Endothelial cell (in vitro differentiated cells): Measurements from ENCODE around the gene TPTE. TPM values are rescaled to one million over a fixed set of nuclear protein-coding genes. Genes with fewer than 3 reads are reported as not detected.
"Not testable (repeated sequence)": the region's sequence is repeated elsewhere in the genome, so short reads cannot be mapped to it uniquely, and the experiment has no call there.

ENCODE experiments used
- DNase-seq: peaks from one replicate; pipeline ENCODE4 v3.0.0; 2021; ENCODE audit warnings: low spot score
- H3K27ac Mint-ChIP-seq: one replicate; pipeline ENCODE4 v1.8.0; 2021; ENCODE audit warnings: mixed read lengths, inconsistent platforms; ENCODE audit not compliant: unreplicated experiment
- H3K27me3 Mint-ChIP-seq: one replicate; pipeline ENCODE4 v1.8.0; 2021; ENCODE audit warnings: mild to moderate bottlenecking, moderate library complexity, mixed read lengths, inconsistent platforms; ENCODE audit not compliant: unreplicated experiment
- H3K36me3 Mint-ChIP-seq: one replicate; pipeline ENCODE4 v1.8.0; 2021; ENCODE audit warnings: mild to moderate bottlenecking, low read depth, mixed read lengths, inconsistent platforms; ENCODE audit not compliant: unreplicated experiment
- H3K4me1 Mint-ChIP-seq: one replicate; pipeline ENCODE4 v1.8.0; 2021; ENCODE audit warnings: mild to moderate bottlenecking, mixed read lengths, inconsistent platforms; ENCODE audit not compliant: unreplicated experiment
- H3K4me3 Mint-ChIP-seq: one replicate; pipeline ENCODE4 v1.8.0; 2021; ENCODE audit warnings: mild to moderate bottlenecking, mixed read lengths, inconsistent platforms; ENCODE audit not compliant: unreplicated experiment
- H3K9me3 Mint-ChIP-seq: one replicate; pipeline ENCODE4 v1.8.0; 2021; ENCODE audit warnings: mixed read lengths, inconsistent platforms; ENCODE audit not compliant: unreplicated experiment
- CTCF ChIP-seq: fragments of 200-600 bp; sonication (generic); IDR thresholded peaks from one replicate; pipeline ENCODE4 v1.5.0; 2021; ENCODE audit warnings: antibody characterized with exemption; ENCODE audit not compliant: unreplicated experiment
- total RNA-seq: library from RNA; stranded (reverse); fragmentation: NEBNext Ultra II Directional; extraction: Animal tissue kit (Norgen Biotek cat#: 25700); gene quantifications from one replicate; pipeline ENCODE4 v1.2.1, GENCODE V29; 2021; ENCODE audit not compliant: unreplicated experiment

TPTE gene
- total RNA-seq, 1 donor from 2014 or later, result not detected

- Mint-ChIP-seq H3K9me3 (no peaks in the 10 kb centered on the region), H3K36me3 (no peaks in the 10 kb centered on the region), H3K4me3 (no peak overlapping the region), H3K27ac (no peak overlapping the region), H3K4me1 (no peaks in the 10 kb centered on the region), H3K27me3 (no peaks in the 10 kb centered on the region)
- DNase-seq, result no peak
- TF ChIP-seq CTCF, result no peak
Measured at GRCh38 chr21:10639123-10639522, 117.7 kb downstream of the TPTE start.

GRCh38 chr21:10639746-10640145 is 118.4 kb downstream of the TPTE start:
- H3K9me3 Mint-ChIP-seq, H3K4me3 Mint-ChIP-seq, DNase-seq, H3K4me1 Mint-ChIP-seq, H3K36me3 Mint-ChIP-seq, H3K27me3 Mint-ChIP-seq, H3K27ac Mint-ChIP-seq: not testable (repeated sequence)

- H3K27me3 Mint-ChIP-seq, result no peaks in the 10 kb centered on the region
- DNase-seq, result no peak
- no peak for TF ChIP-seq CTCF
- H3K9me3 Mint-ChIP-seq, result no peaks in the 10 kb centered on the region
- H3K4me3 Mint-ChIP-seq, result no peak overlapping the region
- H3K4me1 Mint-ChIP-seq, result no peaks in the 10 kb centered on the region
- H3K36me3 Mint-ChIP-seq, result no peaks in the 10 kb centered on the region
- no peak overlapping the region for H3K27ac Mint-ChIP-seq
Measured at GRCh38 chr21:10640446-10640845, 119.1 kb downstream of the TPTE start.

- no peak overlapping the region for H3K27ac Mint-ChIP-seq
- TF ChIP-seq CTCF, result no peak
- H3K4me3 Mint-ChIP-seq, result no peak overlapping the region
- no peaks in the 10 kb centered on the region for H3K9me3 Mint-ChIP-seq
- no peaks in the 10 kb centered on the region for H3K36me3 Mint-ChIP-seq
- H3K4me1 Mint-ChIP-seq, result no peaks in the 10 kb centered on the region
- DNase-seq, result no peak
- no peaks in the 10 kb centered on the region for H3K27me3 Mint-ChIP-seq
Measured at GRCh38 chr21:10641107-10641506, 119.7 kb downstream of the TPTE start.

- not testable (repeated sequence) for H3K4me1 Mint-ChIP-seq, H3K4me3 Mint-ChIP-seq, DNase-seq, H3K27ac Mint-ChIP-seq, H3K27me3 Mint-ChIP-seq, H3K36me3 Mint-ChIP-seq
- peaks cover 22% of the 10 kb centered on the region for H3K9me3 Mint-ChIP-seq
Measured at GRCh38 chr21:10645667-10646066, 124.3 kb downstream of the TPTE start.

GRCh38 chr21:10649350-10650149 is 128.2 kb downstream of the TPTE start:
- H3K36me3 Mint-ChIP-seq, DNase-seq, H3K4me3 Mint-ChIP-seq, H3K4me1 Mint-ChIP-seq, H3K27me3 Mint-ChIP-seq, H3K27ac Mint-ChIP-seq: not testable (repeated sequence)
- H3K9me3 Mint-ChIP-seq, result peaks cover 22% of the 10 kb centered on the region

- not testable (repeated sequence) for H3K27ac Mint-ChIP-seq, H3K36me3 Mint-ChIP-seq, H3K4me3 Mint-ChIP-seq, H3K4me1 Mint-ChIP-seq, DNase-seq, H3K27me3 Mint-ChIP-seq
- H3K9me3 Mint-ChIP-seq, result peaks cover 22% of the 10 kb centered on the region
Measured at GRCh38 chr21:10650297-10650696, 128.9 kb downstream of the TPTE start.
